Fibroblast of pulmonary artery (primary cell): Measurements from ENCODE around the gene DHX40.
"Not testable (repeated sequence)": the region's sequence is repeated elsewhere in the genome, so short reads cannot be mapped to it uniquely, and the experiment has no call there.

Experiments used
- DNase-seq: peaks from one replicate; pipeline ENCODE4 v3.0.0-alpha.2; 2010; ENCODE audit warnings: low read depth
- H3K4me3 ChIP-seq: replicated peaks from 2 replicates; pipeline ENCODE4 v1.5.1; 2011; ENCODE audit warnings: low read depth, mild to moderate bottlenecking, control low read depth, low read length, moderate library complexity
- TF ChIP-seq, protein P1 (sequence below): IDR thresholded peaks from 2 replicates; pipeline ENCODE4 v1.5.1; 2011; ENCODE audit warnings: mild to moderate bottlenecking, control low read depth, low read length, inconsistent platforms; ENCODE audit errors: missing control alignments

Gene DHX40

DNA sequence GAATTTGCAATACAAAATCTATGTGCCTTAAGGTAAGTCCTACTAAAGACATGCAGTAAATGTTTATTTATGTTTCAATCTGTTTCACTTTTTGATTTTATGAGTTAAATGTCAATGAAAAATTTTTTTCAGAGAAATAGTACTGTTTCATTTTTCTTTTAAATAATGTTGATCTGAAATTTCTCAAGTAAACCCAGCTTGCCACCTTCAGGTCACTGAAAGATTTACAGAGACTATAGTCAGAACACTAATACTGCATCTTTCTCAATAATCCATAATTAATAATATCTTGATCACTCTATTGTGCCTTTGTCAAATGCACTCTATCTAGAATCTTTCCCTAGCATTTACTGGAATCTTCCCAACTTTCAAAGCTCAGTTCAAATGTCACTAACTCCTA is 6.5 kb upstream of the DHX40 start:
- H3K4me3 ChIP-seq = no peak overlapping the region
- DNase-seq = peak; percentile 45
- TF ChIP-seq, protein P1, sequence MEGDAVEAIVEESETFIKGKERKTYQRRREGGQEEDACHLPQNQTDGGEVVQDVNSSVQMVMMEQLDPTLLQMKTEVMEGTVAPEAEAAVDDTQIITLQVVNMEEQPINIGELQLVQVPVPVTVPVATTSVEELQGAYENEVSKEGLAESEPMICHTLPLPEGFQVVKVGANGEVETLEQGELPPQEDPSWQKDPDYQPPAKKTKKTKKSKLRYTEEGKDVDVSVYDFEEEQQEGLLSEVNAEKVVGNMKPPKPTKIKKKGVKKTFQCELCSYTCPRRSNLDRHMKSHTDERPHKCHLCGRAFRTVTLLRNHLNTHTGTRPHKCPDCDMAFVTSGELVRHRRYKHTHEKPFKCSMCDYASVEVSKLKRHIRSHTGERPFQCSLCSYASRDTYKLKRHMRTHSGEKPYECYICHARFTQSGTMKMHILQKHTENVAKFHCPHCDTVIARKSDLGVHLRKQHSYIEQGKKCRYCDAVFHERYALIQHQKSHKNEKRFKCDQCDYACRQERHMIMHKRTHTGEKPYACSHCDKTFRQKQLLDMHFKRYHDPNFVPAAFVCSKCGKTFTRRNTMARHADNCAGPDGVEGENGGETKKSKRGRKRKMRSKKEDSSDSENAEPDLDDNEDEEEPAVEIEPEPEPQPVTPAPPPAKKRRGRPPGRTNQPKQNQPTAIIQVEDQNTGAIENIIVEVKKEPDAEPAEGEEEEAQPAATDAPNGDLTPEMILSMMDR = peak; percentile 36

DNA sequence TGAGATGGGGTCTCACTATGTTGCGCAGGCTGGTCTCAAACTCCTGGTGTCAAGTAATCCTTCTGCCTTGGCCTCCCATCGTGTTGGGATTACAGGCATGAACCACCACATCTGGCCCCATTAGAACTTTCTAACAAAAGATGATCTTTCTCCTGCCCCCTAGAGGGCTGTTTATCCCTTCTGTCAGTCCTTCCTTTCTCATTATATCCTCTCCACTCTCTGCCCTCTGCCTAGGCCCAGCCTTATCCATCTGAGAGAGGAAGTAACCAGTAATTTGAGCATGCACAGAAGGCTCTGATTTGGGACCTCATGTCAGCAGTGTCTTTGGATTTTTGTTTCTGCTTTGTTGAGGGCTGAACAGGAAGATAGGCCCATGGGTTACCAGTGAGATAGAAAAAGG is 4.4 kb upstream of the DHX40 start:
- TF ChIP-seq, protein P1 = peak; percentile 46
- peak; percentile 30 for DNase-seq
- H3K4me3 ChIP-seq = no peak overlapping the region

DNA sequence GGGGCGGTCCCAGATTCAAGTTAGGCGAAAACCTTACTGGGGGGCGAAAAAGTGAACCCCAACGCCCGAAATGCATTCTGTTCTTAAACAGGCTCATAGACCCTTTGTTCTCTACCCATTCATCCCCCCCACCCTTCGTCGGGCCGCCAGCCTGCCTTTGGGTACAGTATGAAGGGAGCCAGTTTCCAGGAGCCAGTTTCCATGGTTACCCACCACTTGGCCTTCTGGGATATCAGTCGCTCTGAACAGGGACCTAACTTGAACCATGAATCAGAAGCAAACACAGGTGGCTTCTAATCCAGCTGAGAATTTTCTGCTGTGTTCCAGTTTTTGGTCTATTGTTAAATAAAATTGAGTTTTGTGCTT is 532 bp downstream of the DHX40 start:
- DNase-seq = peak; percentile 81

DNA sequence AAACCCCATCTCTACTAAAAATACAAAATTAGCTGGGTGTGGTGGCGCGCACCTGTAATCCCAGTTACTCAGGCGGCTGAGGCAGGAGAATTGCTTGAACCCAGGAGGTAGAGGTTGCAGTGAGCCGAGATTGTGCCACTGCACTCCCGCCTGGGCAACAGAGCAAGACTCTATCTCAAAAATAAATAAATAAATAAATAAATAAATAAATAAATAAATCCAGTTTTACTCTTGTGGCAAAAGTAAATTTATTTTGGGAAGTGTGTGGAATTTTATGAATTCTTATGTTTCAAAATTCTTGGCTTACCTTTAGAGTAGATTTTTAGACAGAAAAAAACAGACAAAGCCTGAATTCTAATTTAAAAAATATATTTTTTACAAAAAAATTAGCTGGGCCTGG is 3.7 kb downstream of the DHX40 start:
- not testable (repeated sequence) for H3K4me3 ChIP-seq, DNase-seq

More for the DNA sequence above, 532 bp downstream of the DHX40 start:
- TF ChIP-seq, protein P1 = no peak
- H3K4me3 ChIP-seq = peak overlapping the region; percentile 76

DNA sequence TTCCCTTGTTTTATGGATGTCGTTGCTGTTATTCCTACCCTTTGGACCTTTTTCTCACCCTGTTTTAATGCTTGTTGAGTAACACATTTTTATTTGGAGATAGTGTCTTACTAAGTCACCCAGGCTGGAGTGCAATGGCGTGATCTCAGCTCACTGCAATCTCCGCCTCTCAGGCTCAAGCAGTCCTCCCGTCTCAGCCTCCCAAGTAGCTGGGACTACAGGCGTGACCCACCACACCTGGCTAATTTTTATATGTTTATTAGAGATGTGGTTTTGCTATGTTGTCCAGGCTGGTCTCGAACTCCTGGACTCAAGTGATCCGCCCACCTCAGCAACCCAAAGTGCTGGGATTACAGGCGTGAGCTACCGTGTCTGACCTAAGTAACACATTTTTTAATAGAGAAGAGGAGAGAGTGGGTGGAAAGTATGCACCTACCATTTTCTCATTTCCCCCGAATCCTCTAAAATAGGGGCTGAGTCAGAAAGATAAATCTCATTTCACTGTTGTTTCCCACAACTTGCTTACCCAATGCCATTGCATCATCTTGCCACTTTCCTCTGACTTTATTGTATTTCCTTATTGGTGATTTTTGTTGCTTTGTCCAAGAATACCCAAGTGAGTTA is 7.0 kb downstream of the DHX40 start:
- H3K4me3 ChIP-seq = no peak overlapping the region
- TF ChIP-seq, protein P1 = no peak
- peak; percentile 81 for DNase-seq

DNA sequence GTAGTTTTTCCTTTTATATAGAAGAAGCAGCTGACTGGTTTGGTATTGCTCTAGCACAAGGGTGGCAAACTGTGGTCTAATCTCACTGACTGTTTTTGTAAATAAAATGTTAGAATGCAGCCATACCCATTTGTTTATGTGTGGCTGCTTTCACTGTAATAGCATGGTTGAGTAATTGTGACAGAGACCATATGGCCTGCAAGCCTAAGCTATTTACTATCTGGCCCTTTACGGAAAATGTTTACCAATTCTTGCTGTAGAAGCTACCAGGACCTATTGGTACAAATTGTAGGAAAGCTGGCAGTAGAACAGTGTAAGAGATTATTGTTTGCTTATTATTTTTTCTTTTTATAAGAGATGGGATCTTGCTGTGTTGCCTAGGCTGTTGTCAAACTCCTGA is 18.8 kb downstream of the DHX40 start:
- DNase-seq, H3K4me3 ChIP-seq: not testable (repeated sequence)

DNA sequence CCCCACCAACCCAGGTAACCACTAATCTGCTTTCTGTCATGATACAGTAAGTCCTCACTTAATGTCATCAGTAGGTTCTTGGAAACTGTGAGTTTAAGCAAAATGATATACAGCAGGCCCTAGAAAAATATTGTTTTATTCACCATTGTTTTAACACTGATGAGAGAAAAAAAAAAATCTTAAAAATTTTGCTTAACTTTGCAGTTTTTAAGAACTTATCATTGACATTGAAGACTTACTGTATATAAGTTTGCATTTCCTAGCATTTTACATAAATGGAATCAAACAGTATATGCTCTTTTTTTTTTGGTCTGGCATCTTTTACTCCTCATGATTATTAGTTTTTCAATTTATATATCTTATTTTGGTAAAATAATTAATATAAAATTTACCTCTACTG is 34.8 kb downstream of the DHX40 start:
- TF ChIP-seq, protein P1 = no peak
- no peak overlapping the region for H3K4me3 ChIP-seq
- no peak for DNase-seq

DNA sequence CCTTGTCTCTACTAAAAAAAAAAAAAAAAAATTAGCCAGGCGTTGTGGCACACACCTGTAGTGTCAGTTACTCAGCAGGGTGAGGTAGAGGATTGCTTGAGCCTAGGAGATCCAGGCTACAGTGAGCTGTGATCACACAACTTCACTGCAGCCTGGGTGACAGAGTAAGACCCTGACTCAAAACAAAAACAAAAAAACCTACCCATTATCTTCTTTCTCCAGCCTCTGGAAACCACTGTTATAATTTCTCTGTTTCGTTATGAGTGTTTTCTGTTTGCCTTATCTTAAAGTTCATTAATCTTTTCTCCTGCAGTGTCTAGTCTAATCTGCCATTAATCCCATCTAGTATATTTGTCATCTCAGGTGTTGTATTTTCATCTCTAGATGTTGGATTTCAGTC is 35.7 kb downstream of the DHX40 start:
- TF ChIP-seq, protein P1 = no peak
- DNase-seq = no peak
- no peak overlapping the region for H3K4me3 ChIP-seq
